LoVo (cell line): ENCODE results near the gene DUSP22.
"Not testable (repeated sequence)": the region's sequence is repeated elsewhere in the genome, so short reads cannot be mapped to it uniquely, and the experiment has no call there.

ENCODE experiments used
- DNase-seq: peaks from one replicate; pipeline ENCODE4 v3.0.0-alpha.2; 2016; ENCODE audit warnings: low spot score

Gene DUSP22, protein sequence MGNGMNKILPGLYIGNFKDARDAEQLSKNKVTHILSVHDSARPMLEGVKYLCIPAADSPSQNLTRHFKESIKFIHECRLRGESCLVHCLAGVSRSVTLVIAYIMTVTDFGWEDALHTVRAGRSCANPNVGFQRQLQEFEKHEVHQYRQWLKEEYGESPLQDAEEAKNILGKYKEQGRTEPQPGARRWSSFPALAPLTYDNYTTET

GRCh38 chr6:291697-292505 lies at the start of gene DUSP22:
Gene DUSP22, plus strand, starts transcription at chr6:292487. Its CDS starts 53 bp downstream, at chr6:292540.
- peak; percentile 85 for DNase-seq

GRCh38 chr6:246352-246751 lies 45.9 kb upstream of the DUSP22 start:
- DNase-seq, result no peak

DNA sequence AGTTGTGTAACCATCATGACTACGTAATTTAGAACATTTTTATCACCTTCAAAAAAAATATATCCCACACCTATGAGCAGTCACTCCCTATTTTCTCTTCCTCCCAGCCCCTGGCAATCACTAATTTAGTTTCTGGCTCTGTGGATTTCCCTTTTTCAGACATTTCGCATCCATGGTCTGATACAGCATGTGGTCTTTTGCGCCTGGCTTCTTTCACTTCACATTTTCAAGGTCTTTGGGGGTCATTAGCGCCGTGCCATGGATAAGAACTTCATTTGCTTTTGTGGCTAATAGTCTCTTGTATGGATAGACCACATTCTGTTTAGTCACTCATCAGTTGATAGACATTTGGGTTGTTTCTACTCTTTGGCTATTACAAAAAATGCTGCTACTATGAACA lies 44.9 kb upstream of the DUSP22 start:
- no peak for DNase-seq

GRCh38 chr6:248046-248445 lies 44.2 kb upstream of the DUSP22 start:
- not testable (repeated sequence) for DNase-seq

- DNase-seq, result no peak
Observed at GRCh38 chr6:250676-251075, 41.6 kb upstream of the DUSP22 start.

GRCh38 chr6:251920-252319 lies 40.4 kb upstream of the DUSP22 start:
- no peak for DNase-seq

GRCh38 chr6:252775-253535 lies 39.3 kb upstream of the DUSP22 start:
- DNase-seq, result no peak

GRCh38 chr6:254016-254415 lies 38.3 kb upstream of the DUSP22 start:
- DNase-seq, result no peak

- DNase-seq, result no peak
Observed at GRCh38 chr6:255041-255750, 37.1 kb upstream of the DUSP22 start.

DNA sequence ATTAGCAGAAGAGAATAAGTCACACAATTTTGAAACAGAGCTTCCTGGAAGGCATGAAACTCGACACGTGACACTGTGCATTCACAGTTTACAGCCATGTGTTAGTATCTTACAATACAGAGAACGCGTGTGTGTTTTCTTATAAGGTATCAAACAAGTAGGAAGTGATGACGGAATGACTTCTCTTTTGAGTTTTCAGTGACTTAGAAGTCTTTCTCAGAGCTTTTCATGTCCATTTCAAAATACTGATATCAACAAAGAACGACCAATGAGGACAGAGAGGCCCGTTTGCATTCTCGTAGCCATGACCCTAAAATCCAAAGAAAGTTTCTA lies 36.6 kb upstream of the DUSP22 start:
- DNase-seq, result no peak

- no peak for DNase-seq
Observed at GRCh38 chr6:256169-256568, 36.1 kb upstream of the DUSP22 start.

DNA sequence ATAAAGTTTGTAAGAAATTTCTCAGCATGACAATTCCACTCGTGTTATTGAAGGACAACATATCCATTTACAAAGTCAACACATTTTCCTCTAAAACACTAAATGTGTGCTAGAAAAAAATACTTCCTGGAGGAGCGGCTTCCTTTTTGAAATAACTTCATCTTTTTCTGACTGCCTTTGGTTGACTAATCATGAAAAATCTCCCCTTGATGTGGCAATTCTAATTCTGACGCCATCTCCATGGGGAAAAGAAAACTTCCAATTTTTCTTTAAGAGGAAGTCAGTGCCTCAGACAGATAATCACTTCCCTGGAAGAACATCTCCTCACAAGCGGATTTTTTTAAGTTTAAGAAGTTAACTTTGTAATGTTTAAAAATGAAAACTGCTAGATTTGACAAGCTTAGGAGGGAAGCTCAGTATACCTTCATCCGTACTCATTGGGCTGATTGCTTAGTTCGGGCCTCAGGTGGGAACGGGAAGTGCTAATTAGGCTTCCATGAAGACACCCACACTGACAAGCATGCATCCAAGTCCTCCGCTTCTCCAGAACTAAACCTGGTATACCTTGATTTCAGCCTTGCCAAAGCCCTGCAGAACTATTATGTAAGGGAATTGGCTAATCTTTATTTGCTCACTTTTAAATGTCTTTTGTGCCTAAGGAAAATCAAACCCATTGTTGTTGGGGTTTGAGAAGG lies 35.1 kb upstream of the DUSP22 start:
- no peak for DNase-seq

DNA sequence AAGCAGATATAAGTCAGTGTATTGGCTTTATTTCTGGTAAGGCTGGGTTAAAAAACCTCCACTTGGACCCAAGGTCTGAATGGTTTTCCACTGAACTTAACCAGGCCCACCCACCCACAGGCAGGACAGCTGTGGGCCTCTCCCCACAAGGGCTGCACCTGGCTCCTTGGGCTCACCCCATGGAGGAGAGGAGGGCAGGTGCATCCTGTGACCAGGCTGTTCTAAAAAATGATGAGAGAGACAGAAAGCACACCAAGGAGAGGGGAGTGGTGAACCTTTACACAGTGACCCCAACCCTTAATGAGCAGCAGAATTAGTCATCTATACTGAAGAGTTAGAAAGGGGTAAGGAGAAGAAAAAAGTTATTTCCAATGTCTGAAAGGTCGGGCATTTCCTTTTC lies 34.5 kb upstream of the DUSP22 start:
- DNase-seq, result no peak

GRCh38 chr6:259316-259715 lies 33.0 kb upstream of the DUSP22 start:
- DNase-seq, result no peak

DNA sequence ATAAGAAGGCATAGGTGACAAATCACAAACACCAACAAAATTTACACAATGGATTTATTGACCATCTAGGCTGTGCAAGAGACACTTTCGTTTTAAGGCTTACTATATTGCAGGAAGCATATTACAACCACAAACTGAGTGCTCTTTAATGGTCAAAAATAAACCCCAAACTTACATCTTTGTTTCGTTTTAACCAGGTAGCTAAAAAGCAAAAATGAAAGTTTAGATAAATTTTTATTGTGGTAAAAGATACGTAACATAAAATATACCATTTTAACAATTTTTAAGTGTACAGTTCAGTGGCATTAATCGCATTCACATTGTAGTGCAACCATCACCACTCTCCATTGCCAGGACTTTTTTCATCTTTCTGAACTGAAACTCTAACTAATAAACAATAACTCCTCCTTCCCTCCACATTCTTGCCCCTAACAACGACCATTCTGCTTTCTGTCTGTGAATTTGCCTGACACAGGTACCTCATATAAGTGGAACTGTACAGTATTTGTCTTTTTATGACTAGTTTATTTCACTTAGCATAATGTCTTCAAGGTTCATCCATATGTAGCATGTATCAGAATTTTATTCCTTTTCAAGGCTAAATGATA lies 32.3 kb upstream of the DUSP22 start:
- no peak for DNase-seq

GRCh38 chr6:264626-265025 lies 27.7 kb upstream of the DUSP22 start:
- no peak for DNase-seq

DNA sequence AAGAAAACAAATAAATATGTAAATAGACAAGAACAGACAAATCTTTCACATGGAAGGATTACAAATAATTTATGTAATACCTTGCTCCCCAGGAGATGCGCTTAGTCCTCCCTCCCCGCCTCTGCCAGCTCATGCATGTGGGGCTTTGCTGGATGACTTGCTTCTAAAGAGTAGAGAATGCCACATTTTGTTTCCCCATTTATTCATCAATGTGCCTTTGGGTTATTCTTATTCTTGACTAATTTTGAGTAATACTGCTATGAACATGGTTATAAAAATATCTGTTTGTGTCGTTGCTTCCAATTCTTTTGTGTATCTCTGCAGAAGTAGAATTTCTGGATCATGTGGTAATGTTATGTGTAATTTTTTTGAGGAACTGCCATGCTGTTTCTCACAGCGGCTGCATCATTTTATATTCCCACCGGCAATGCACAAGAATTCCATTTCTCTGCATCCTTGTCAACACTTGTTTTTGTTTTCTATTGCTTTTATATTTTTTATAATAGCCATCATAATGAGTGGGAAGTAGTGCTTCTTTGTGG lies 23.8 kb upstream of the DUSP22 start:
- DNase-seq, result no peak

- DNase-seq, result no peak
Observed at GRCh38 chr6:273551-274058, 18.7 kb upstream of the DUSP22 start.

DNA sequence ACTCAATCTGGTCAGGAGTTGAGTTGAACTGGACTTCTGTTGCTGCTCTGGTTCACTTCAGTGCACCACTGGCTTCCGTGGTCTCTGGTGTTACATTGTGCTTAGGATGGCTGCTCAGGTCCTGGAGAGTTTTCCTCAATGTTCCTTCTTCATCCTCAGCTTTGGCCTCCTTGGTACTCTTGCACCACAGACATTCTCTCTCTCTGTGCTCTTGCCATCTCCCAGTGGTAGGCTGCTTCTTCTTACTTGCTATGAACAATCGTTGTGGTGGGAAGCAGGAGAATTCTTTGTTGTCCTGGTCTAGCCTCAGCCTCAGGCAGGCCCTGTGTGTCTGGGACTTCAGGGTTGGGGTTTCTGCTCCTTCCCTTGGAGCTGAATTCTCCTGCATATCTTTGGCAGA lies 14.5 kb upstream of the DUSP22 start:
- DNase-seq, result no peak

DNA sequence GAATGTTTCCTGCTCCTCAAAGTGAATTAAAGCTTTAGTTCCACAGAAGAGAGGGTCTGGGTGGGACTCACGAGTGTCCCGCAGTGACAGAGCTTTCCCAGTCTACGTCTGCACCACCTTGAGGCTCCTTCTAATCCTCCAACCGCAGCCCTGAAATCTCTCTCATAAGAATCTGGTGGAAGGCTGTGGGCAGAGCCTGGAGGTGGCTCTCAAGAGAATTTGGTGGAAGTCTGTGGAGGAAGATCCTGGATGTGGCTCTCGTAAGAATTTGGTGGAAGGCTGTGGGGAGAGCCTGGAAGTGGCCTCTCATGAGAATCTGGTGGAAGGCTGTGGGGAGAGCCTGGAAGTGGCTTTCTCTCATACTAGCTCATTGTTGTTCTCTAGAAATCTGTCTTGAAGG lies 13.8 kb upstream of the DUSP22 start:
- no peak for DNase-seq
